A549 (cell line): ENCODE measurements around the gene CCDC152.

ENCODE experiments used
- BHLHE40 ChIP-seq: IDR thresholded peaks from 2 replicates; pipeline ENCODE4 v1.6.1; 2012; ENCODE audit warnings: low read depth, low read length, inconsistent platforms
- CTCF ChIP-seq: fragments of >200 bp; sonication (Bioruptor Twin); formaldehyde crosslinking; IDR thresholded peaks from 3 replicates; pipeline ENCODE4 v1.5.1; 2016
- EP300 ChIP-seq, 2 experiments: fragments of >200 bp; sonication (Bioruptor Twin); formaldehyde crosslinking; IDR thresholded peaks; 2 replicates in 1 of 2; 3 replicates in 1 of 2; pipeline ENCODE4 v1.6.1; 2016 to 2017
- GATA3 ChIP-seq: IDR thresholded peaks from 2 replicates; pipeline ENCODE4 v1.6.1; 2012; ENCODE audit warnings: borderline replicate concordance
- KDM1A ChIP-seq: fragments of 200-600 bp; sonication (generic); IDR thresholded peaks from 2 replicates; pipeline ENCODE4 v1.6.1; 2016; ENCODE audit warnings: low read depth, mild to moderate bottlenecking
- KDM5A ChIP-seq: fragments of 200-600 bp; sonication (generic); IDR thresholded peaks from 2 replicates; pipeline ENCODE4 v1.6.1; 2016; ENCODE audit warnings: antibody characterized with exemption, mild to moderate bottlenecking
- MAFK ChIP-seq: fragments of 450-650 bp; IDR thresholded peaks from 2 replicates; pipeline ENCODE4 v1.6.1; 2014; ENCODE audit not compliant: partially characterized antibody
- ZC3H11A ChIP-seq: fragments of 450-650 bp; IDR thresholded peaks from 2 replicates; pipeline ENCODE4 v1.6.1; 2014; ENCODE audit warnings: antibody characterized with exemption, mild to moderate bottlenecking
- ZSCAN20 ChIP-seq: fragments of 250-450 bp; sonication (Bioruptor Pico); IDR thresholded peaks from 2 replicates; pipeline ENCODE4 v1.8.0; 2022; ENCODE audit warnings: mild to moderate bottlenecking, moderate library complexity
- TF ChIP-seq, protein P1 (sequence below): IDR thresholded peaks from 2 replicates; pipeline ENCODE4 v1.6.1; 2012
- TF ChIP-seq, protein P2 (sequence below): fragments of 200-600 bp; sonication (generic); IDR thresholded peaks from 2 replicates; pipeline ENCODE4 v1.6.1; 2016; ENCODE audit warnings: antibody characterized with exemption, mild to moderate bottlenecking, moderate library complexity

DNA sequence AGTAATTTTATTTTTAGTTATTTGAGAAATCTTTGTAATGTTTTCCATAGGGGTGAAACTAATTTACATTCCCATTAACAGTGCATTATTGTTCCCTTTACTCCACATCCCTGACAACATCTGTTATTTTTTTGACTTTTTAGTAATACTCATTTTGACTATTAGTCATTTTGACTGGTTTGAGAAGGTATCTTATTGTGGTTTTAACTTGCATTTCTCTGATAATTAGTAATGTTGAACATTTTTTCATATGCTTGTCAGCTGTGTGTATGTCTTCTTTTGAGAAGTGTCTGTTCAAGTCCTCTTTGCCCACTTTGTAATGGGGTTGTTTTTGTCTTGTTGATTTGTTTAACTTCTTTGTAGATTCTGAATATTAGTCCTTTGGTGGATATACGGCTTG, 27.5 kb downstream of the CCDC152 start:
- TF ChIP-seq ZSCAN20 (CRISPR knock-in tag), result no peak
- TF ChIP-seq CTCF, result no peak
- TF ChIP-seq MAFK, result no peak
- no peak for TF ChIP-seq BHLHE40
- TF ChIP-seq, protein P1, sequence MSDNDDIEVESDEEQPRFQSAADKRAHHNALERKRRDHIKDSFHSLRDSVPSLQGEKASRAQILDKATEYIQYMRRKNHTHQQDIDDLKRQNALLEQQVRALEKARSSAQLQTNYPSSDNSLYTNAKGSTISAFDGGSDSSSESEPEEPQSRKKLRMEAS, result no peak
- TF ChIP-seq KDM1A, result no peak
- TF ChIP-seq, protein P2, sequence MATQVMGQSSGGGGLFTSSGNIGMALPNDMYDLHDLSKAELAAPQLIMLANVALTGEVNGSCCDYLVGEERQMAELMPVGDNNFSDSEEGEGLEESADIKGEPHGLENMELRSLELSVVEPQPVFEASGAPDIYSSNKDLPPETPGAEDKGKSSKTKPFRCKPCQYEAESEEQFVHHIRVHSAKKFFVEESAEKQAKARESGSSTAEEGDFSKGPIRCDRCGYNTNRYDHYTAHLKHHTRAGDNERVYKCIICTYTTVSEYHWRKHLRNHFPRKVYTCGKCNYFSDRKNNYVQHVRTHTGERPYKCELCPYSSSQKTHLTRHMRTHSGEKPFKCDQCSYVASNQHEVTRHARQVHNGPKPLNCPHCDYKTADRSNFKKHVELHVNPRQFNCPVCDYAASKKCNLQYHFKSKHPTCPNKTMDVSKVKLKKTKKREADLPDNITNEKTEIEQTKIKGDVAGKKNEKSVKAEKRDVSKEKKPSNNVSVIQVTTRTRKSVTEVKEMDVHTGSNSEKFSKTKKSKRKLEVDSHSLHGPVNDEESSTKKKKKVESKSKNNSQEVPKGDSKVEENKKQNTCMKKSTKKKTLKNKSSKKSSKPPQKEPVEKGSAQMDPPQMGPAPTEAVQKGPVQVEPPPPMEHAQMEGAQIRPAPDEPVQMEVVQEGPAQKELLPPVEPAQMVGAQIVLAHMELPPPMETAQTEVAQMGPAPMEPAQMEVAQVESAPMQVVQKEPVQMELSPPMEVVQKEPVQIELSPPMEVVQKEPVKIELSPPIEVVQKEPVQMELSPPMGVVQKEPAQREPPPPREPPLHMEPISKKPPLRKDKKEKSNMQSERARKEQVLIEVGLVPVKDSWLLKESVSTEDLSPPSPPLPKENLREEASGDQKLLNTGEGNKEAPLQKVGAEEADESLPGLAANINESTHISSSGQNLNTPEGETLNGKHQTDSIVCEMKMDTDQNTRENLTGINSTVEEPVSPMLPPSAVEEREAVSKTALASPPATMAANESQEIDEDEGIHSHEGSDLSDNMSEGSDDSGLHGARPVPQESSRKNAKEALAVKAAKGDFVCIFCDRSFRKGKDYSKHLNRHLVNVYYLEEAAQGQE, result no peak
- no peak for TF ChIP-seq EP300 (IDR thresholded peaks at IDR 0.05)
- no peak for TF ChIP-seq KDM5A
- TF ChIP-seq GATA3, result no peak
- TF ChIP-seq ZC3H11A, result no peak
